Spleen (tissue), 11 donors: ENCODE data around the gene SLC16A13. TPM values are rescaled to one million over a fixed set of nuclear protein-coding genes. Genes with fewer than 3 reads are reported as not detected.

ENCODE experiments used
- DNase-seq: peaks from one replicate; pipeline ENCODE4 v3.0.0-alpha.2; 2020
- H3K27ac ChIP-seq, 8 donors: fragments of 200-600 bp; sonication (generic) in 7 of 8; 1 replicate in 4 of 8; 2 replicates in 4 of 8; pipeline versions ENCODE4 v1.5.0 to v1.8.0; 2016 to 2021; ENCODE audit warnings: inconsistent platforms in 4 of 8, mild to moderate bottlenecking in 4 of 8, moderate library complexity in 1 of 8
- H3K27me3 ChIP-seq, 7 donors: fragments of 200-600 bp; sonication (generic) in 6 of 7; replicated peaks in 1 of 7; 1 replicate in 4 of 7; 2 replicates in 3 of 7; pipeline versions ENCODE4 v1.5.0 to v1.8.0; 2016 to 2021; ENCODE audit warnings: inconsistent platforms in 3 of 7, mild to moderate bottlenecking in 1 of 7
- H3K36me3 ChIP-seq, 6 donors: fragments of 200-600 bp; sonication (generic) in 5 of 6; 1 replicate in 4 of 6; 2 replicates in 2 of 6; pipeline versions ENCODE4 v1.5.0 to v1.8.0; 2016 to 2021; ENCODE audit warnings: inconsistent platforms in 2 of 6
- H3K4me1 ChIP-seq, 6 donors: fragments of 200-600 bp; sonication (generic) in 5 of 6; 1 replicate in 3 of 6; 2 replicates in 3 of 6; pipeline versions ENCODE4 v1.5.0 to v1.8.0; 2016 to 2021; ENCODE audit warnings: inconsistent platforms in 3 of 6
- H3K4me3 ChIP-seq, 8 donors: fragments of 200-600 bp; sonication (generic) in 7 of 8; 1 replicate in 4 of 8; 2 replicates in 4 of 8; pipeline versions ENCODE4 v1.5.0 to v1.8.0; 2016 to 2021; ENCODE audit warnings: inconsistent platforms in 4 of 8, mild to moderate bottlenecking in 4 of 8, moderate library complexity in 2 of 8
- H3K9me3 ChIP-seq, 8 donors: fragments of 200-600 bp; sonication (generic) in 7 of 8; 1 replicate in 4 of 8; 2 replicates in 4 of 8; pipeline versions ENCODE4 v1.5.0 to v1.8.0; 2016 to 2021; ENCODE audit warnings: inconsistent platforms in 4 of 8
- CTCF ChIP-seq, 11 experiments: fragments of 200-600 bp in 7 of 11; fragments of 450-650 bp in 4 of 11; sonication (generic) in 4 of 11; IDR thresholded peaks in 8 of 11; conservative IDR thresholded peaks in 3 of 11; 1 replicate in 7 of 11; 2 replicates in 4 of 11; pipeline versions ENCODE4 v1.4.0 to v1.8.0; 2016 to 2021; ENCODE audit warnings: antibody characterized with exemption in 11 of 11, inconsistent platforms in 4 of 11, mild to moderate bottlenecking in 1 of 11
- POLR2A ChIP-seq, 3 donors: fragments of 450-650 bp; IDR thresholded peaks; one replicate each; pipeline ENCODE4 v1.5.1; 2017; ENCODE audit warnings: antibody characterized with exemption in 3 of 3, mild to moderate bottlenecking in 1 of 3
- POLR2AphosphoS5 ChIP-seq, 3 donors: sonication (generic); formaldehyde crosslinking; IDR thresholded peaks; one replicate each; pipeline ENCODE4 v1.5.1; 2017; ENCODE audit warnings: antibody characterized with exemption in 3 of 3
- WGBS, 5 donors: extraction: QIAGEN DNeasy Blood & Tissue Kit in 3 of 5; methylation state at CpG; one replicate each; pipeline versions ENCODE4 v1.1.5 to v1.1.7; 2013 to 2018; 5-methylcytosine and 5-hydroxymethylcytosine counted together
- intact Hi-C: fragments of 100-400 bp; cut with DNase I; formaldehyde crosslinking; loops from one replicate; pipeline ENCODE4 v1.15.0; 2023; ENCODE audit warnings: low total_unique reads
- polyA plus RNA-seq, 3 donors: library from polyadenylated mRNA; stranded (reverse); fragments of 200-250 nt; gene quantifications; one replicate each; pipeline ENCODE4 v1.2.1, GENCODE V29; 2013
- total RNA-seq, 7 donors: library from RNA; depleted of rRNA in 3 of 7; stranded (reverse); fragments of >200 nt in 3 of 7; fragmentation: NEBNext Ultra II Directional in 4 of 7; extraction: Animal tissue kit (Norgen Biotek cat#: 25700) in 4 of 7; gene quantifications; one replicate each; pipeline versions ENCODE4 v1.1.0 to v1.2.1, GENCODE V29; 2016 to 2021
- donor health status: healthy with polysubstance abuse.
- donor health status: DM: no; HTN: no; CAD: no; lungs with moderate emphysema.
- donor health status: DM: no; HTN: no; CAD: no.
- donor health status: Bipolar disorder and iron deficiency.
- donor health status: healthy.
- donor health status: DM: no; HTN: no; CAD: no.
- donor health status: DM: yes; HTN: yes; CAD: no.

Gene SLC16A13
- total and polyA plus RNA-seq, 10 donors: 1.7 to 15.3 (median 6.1) TPM

GRCh38 chr17:7041607-7042500 is 6.0 kb downstream of the SLC16A13 start:
- Histone ChIP-seq H3K36me3 (peaks cover 0 to 4% (median 0%) of the 10 kb centered on the region in 6 donors), H3K4me3 (peak overlapping the region in 7 of 8 donors; percentile 34 to 66 (median 43)), H3K9me3 (no peaks in the 10 kb centered on the region), H3K27me3 (peaks cover 0 to 50% (median 24%) of the 10 kb centered on the region in 7 donors), H3K27ac (peak overlapping the region; percentile 15 to 66 (median 36)), H3K4me1 (peaks cover 25 to 72% (median 52%) of the 10 kb centered on the region in 6 donors)
- DNase-seq: no peak
- TF ChIP-seq POLR2AphosphoS5 (IDR thresholded peaks at IDR 0.05): peak in 2 of 3 donors; percentile 4 to 14
- TF ChIP-seq CTCF (IDR thresholded peaks at IDR 0.05 in 8 of 11, conservative IDR thresholded peaks at IDR 0.05 in 3 of 11): no peak
- WGBS, 5 donors: 27 to 39% (median 33%) methylated on average over 20 to 43 of the region's 43 CpGs
- intact Hi-C loops: loop anchor here (10.0 kb wide), 1 partner anchor 263 kb away; the partner anchor contains the start of gene EIF5A

- TF ChIP-seq POLR2AphosphoS5 (IDR thresholded peaks at IDR 0.05) (peak in 2 of 3 donors; percentile 34 to 52), CTCF (IDR thresholded peaks at IDR 0.05 in 8 of 11, conservative IDR thresholded peaks at IDR 0.05 in 3 of 11) (no peak), POLR2A (IDR thresholded peaks at IDR 0.05) (no peak)
- peaks cover 23 to 72% (median 49%) of the 10 kb centered on the region in 6 donors for H3K4me1 ChIP-seq
- peak overlapping the region in 7 of 8 donors; percentile 34 to 66 (median 43) for H3K4me3 ChIP-seq
- H3K27ac ChIP-seq: peak overlapping the region in 7 of 8 donors; percentile 15 to 66 (median 58)
- H3K9me3 ChIP-seq: no peaks in the 10 kb centered on the region
- DNase-seq: peak; percentile 84
- H3K36me3 ChIP-seq: peaks cover 0 to 4% (median 0%) of the 10 kb centered on the region in 6 donors
- 4 to 6% (median 5%) methylated on average over 48 to 53 of the region's 53 CpGs for WGBS, 5 donors
- intact Hi-C loops: loop anchor here (10.0 kb wide), 1 partner anchor 262 kb away; the partner anchor contains the start of gene EIF5A
- peaks cover 0 to 50% (median 24%) of the 10 kb centered on the region in 7 donors for H3K27me3 ChIP-seq
These were observed 6.8 kb downstream of the SLC16A13 start for GRCh38 chr17:7042501-7043181.

- H3K36me3 ChIP-seq: peaks cover 0 to 4% (median 0%) of the 10 kb centered on the region in 6 donors
- 4 to 21% (median 8%) methylated on average over 6 to 21 of the region's 21 CpGs for WGBS, 5 donors
- peak overlapping the region in 6 of 8 donors; percentile 52 to 66 (median 58) for H3K27ac ChIP-seq
- peaks cover 20 to 71% (median 47%) of the 10 kb centered on the region in 6 donors for H3K4me1 ChIP-seq
- TF ChIP-seq POLR2A (IDR thresholded peaks at IDR 0.05): no peak
- TF ChIP-seq POLR2AphosphoS5 (IDR thresholded peaks at IDR 0.05): no peak
- no peak for TF ChIP-seq CTCF (IDR thresholded peaks at IDR 0.05 in 8 of 11, conservative IDR thresholded peaks at IDR 0.05 in 3 of 11)
- intact Hi-C loops: loop anchor here (10.0 kb wide), 1 partner anchor 262 kb away; the partner anchor contains the start of gene EIF5A
- peak overlapping the region; percentile 34 to 66 (median 42) for H3K4me3 ChIP-seq
- H3K27me3 ChIP-seq: peaks cover 0 to 50% (median 24%) of the 10 kb centered on the region in 7 donors
- no peak for DNase-seq
- no peaks in the 10 kb centered on the region for H3K9me3 ChIP-seq
These were observed 7.3 kb downstream of the SLC16A13 start for GRCh38 chr17:7043182-7043496.
